ENCODE results near the gene ZNF697.
"Not testable (repeated sequence)": the region's sequence is repeated elsewhere in the genome, so short reads cannot be mapped to it uniquely, and the experiment has no call there.

Gene ZNF697

GRCh38 chr1:119595606-119596005 lies 52.5 kb downstream of the ZNF697 start:
- DNase-seq, result no peak

- DNase-seq, result no peak
Measured at GRCh38 chr1:119595168-119595567, 52.9 kb downstream of the ZNF697 start.

- DNase-seq, result no peak
Measured at GRCh38 chr1:119594376-119594775, 53.7 kb downstream of the ZNF697 start.

- DNase-seq, result no peak
Measured at GRCh38 chr1:119593805-119594204, 54.3 kb downstream of the ZNF697 start.

- no peak for DNase-seq
Measured at GRCh38 chr1:119590393-119590792, 57.7 kb downstream of the ZNF697 start.

DNA sequence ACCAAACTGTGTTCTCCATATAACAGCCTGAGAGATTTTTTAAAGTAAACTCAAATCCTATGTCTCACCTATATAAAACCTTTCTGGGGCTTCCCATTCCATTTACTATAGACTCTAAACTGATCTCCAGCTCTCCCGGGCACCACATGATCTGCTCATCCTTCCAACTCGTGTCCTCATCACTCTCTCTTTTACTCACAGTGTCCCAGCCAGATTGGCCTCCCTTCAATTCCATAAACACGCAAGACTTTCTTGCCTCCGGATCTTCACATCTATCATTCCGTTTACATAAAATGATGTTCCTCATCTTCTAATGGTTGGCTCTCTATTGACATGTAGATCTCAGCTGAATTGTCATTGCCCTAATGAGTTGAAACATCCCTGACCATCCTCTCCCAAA lies 59.4 kb downstream of the ZNF697 start:
- DNase-seq, result no peak

- no peak for DNase-seq
Measured at GRCh38 chr1:119587341-119587740, 60.7 kb downstream of the ZNF697 start.

DNA sequence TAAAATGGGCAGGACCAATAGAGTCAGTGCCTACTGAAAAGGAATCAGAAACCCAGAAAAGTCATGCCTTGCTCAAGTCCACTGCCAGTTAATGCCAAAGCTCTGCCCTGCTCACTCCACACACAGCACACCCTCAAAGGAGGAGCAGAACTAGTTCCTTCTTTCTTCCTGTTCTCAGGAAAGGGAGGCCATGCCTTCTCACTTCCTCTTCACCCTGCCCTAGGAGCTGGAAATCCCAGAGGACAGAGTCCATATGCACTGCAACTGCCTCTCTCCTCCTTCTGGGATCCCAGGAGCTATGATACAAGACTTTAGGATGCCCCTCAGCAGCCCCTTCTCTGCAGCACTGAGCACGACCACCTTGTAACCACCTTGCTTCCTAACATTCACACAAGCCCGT lies 62.3 kb downstream of the ZNF697 start:
- not testable (repeated sequence) for DNase-seq

DNA sequence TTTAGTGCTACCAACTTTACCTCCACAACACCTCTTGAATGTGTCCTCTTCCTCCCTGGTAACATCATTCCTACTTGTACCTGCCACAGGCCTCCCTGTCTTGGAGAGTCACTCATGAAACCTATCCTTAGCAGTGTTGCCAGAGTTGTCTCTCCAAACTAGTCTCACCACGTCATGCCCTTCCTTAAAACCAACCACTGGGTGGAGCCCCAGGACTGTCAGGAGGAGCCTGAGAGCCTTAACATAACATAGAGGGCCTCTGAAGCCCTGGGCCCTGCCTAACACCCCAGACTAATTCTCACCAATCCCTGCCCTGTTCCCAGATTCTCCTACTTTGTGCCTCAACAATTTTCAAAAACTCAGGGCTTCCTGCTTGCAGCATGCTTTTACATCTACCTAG lies 65.3 kb downstream of the ZNF697 start:
- no peak for DNase-seq

GRCh38 chr1:119581076-119581475 lies 67.0 kb downstream of the ZNF697 start:
- not testable (repeated sequence) for DNase-seq

GRCh38 chr1:119573886-119574285 lies 74.2 kb downstream of the ZNF697 start:
- DNase-seq, result no peak

DNA sequence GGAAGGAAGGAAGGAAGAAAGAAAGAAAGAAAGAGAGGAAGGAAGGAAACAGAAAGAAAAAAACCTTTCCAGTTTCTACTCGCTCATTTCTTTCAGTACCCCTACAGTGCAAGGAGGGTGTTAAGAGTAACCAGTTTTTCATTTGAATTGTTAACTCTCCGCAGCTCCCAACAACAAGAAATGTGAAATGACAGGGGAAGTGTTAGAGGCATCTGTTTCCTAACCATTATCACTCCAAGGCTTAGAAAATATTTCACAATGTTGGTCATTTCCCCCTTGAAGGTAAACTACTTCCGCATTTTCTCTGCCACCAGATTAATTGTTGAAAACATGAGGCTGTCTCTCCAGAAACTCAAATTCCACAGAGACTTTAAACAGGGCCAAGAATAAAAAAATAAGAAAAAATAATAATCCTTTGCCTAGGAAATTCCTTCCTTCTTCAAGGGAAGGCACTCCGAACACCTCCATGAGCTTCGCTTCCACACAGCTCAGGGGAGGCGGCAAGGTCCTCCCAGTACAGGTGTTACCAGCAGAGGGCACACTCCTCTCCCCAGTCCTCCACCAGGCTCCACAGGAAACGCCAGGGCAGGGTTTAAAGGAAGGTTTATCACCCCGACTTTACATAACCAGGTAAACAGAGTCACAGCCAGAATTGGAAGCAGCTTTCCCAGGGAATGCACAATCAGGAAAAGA lies 78.0 kb downstream of the ZNF697 start:
- DNase-seq, result not testable (repeated sequence)

Measured in stimulated activated CD4-positive, alpha-beta T cell treated with anti-CD3 and anti-CD28 coated beads, Interleukin-12 subunit alpha, Interleukin-12 subunit beta, amount 100 ng/mL, for 4 hours (primary cell).